PFSK-1 (cell line): Measurements from ENCODE around the gene FAAP20.

Source experiments
- POLR2AphosphoS5 ChIP-seq: IDR thresholded peaks from 2 replicates; pipeline ENCODE4 v1.6.1; 2012; ENCODE audit warnings: low read depth, mild to moderate bottlenecking, control low read depth, low read length, moderate library complexity
- REST ChIP-seq, 2 experiments: IDR thresholded peaks; 2 replicates each; pipeline versions ENCODE4 v1.6.1 to v1.8.0; 2011 to 2012; ENCODE audit warnings: low read depth in 2 of 2, low read length in 2 of 2, control low read depth in 1 of 2, inconsistent platforms in 1 of 2, mild to moderate bottlenecking in 1 of 2, moderate library complexity in 1 of 2; ENCODE audit not compliant: insufficient read depth in 1 of 2
- TAF1 ChIP-seq: IDR thresholded peaks from 2 replicates; pipeline ENCODE4 v1.6.1; 2012; ENCODE audit warnings: low read length, control low read depth, borderline replicate concordance; ENCODE audit not compliant: insufficient read depth

GRCh38 chr1:2213576-2214505 is 19.3 kb upstream of the FAAP20 start:
- TF ChIP-seq POLR2AphosphoS5, result no peak
- no peak for TF ChIP-seq TAF1
- TF ChIP-seq REST (IDR thresholded peaks at IDR 0.05; ENCODE audit: insufficient read depth in 1 of 2, low read depth in 2 of 2, low read length in 2 of 2), result no peak
